Esophagus squamous epithelium (tissue), 4 donors: ENCODE data around the gene GRIN2C.

Source experiments
- CTCF ChIP-seq, 6 experiments: fragments of 450-650 bp in 4 of 6; fragments of 200-600 bp in 2 of 6; sonication (generic) in 2 of 6; IDR thresholded peaks; one replicate each; pipeline ENCODE4 v1.5.1; 2016 to 2019; ENCODE audit warnings: antibody characterized with exemption in 6 of 6, mild to moderate bottlenecking in 4 of 6, moderate library complexity in 4 of 6
- POLR2A ChIP-seq, 4 donors: fragments of 450-650 bp; IDR thresholded peaks; one replicate each; pipeline ENCODE4 v1.6.1; 2017; ENCODE audit warnings: antibody characterized with exemption in 4 of 4, mild to moderate bottlenecking in 4 of 4, moderate library complexity in 3 of 4

GRCh38 chr17:74840989-74841666 lies 18.6 kb downstream of the GRIN2C start:
- no peak for TF ChIP-seq POLR2A (IDR thresholded peaks at IDR 0.05)
- no peak for TF ChIP-seq CTCF (IDR thresholded peaks at IDR 0.05)
